HEK293 (cell line): Measurements from ENCODE around the gene ABR.
A peak's percentile ranks its signal among the peaks of the same experiment; 100 is the strongest.

Source experiments
- EGR2 ChIP-seq: fragments of 450-650 bp; formaldehyde crosslinking; IDR thresholded peaks from 2 replicates; pipeline ENCODE4 v1.5.1; 2016; ENCODE audit warnings: low read depth, missing biosample characterization, missing genetic modification characterization
- GFI1B ChIP-seq: fragments of 450-650 bp; formaldehyde crosslinking; IDR thresholded peaks from 2 replicates; pipeline ENCODE4 v1.5.1; 2016; ENCODE audit warnings: missing biosample characterization, missing genetic modification characterization
- GLIS1 ChIP-seq: fragments of 450-650 bp; formaldehyde crosslinking; IDR thresholded peaks from 2 replicates; pipeline ENCODE4 v1.5.1; 2016; ENCODE audit warnings: missing biosample characterization, missing genetic modification characterization
- HOXA7 ChIP-seq: sonication (generic); formaldehyde crosslinking; IDR thresholded peaks from 2 replicates; pipeline ENCODE4 v1.8.1; 2022; ENCODE audit warnings: missing genetic modification reagents, borderline replicate concordance
- INSM2 ChIP-seq: fragments of 450-650 bp; formaldehyde crosslinking; IDR thresholded peaks from 2 replicates; pipeline ENCODE4 v1.5.1; 2016; ENCODE audit warnings: missing biosample characterization, missing genetic modification characterization
- KLF16 ChIP-seq: fragments of 450-650 bp; formaldehyde crosslinking; IDR thresholded peaks from 2 replicates; pipeline ENCODE4 v1.5.1; 2017; ENCODE audit warnings: missing biosample characterization, missing genetic modification characterization
- KLF7 ChIP-seq: fragments of 450-650 bp; formaldehyde crosslinking; IDR thresholded peaks from 2 replicates; pipeline ENCODE4 v1.5.1; 2016; ENCODE audit warnings: missing biosample characterization, missing genetic modification characterization, borderline replicate concordance
- MZF1 ChIP-seq: fragments of 450-650 bp; formaldehyde crosslinking; IDR thresholded peaks from 2 replicates; pipeline ENCODE4 v1.5.1; 2017; ENCODE audit warnings: missing biosample characterization, missing genetic modification characterization, borderline replicate concordance
- PRDM10 ChIP-seq: fragments of 450-650 bp; formaldehyde crosslinking; IDR thresholded peaks from 2 replicates; pipeline ENCODE4 v1.5.1; 2016; ENCODE audit warnings: missing biosample characterization, missing genetic modification characterization
- SCRT1 ChIP-seq: fragments of 450-650 bp; formaldehyde crosslinking; IDR thresholded peaks from 2 replicates; pipeline ENCODE4 v1.5.1; 2016; ENCODE audit warnings: missing biosample characterization, missing genetic modification characterization, borderline replicate concordance
- ZBTB10 ChIP-seq: fragments of 450-650 bp; formaldehyde crosslinking; IDR thresholded peaks from 2 replicates; pipeline ENCODE4 v1.5.1; 2016; ENCODE audit warnings: missing biosample characterization, missing genetic modification characterization
- ZBTB7A ChIP-seq: fragments of 450-650 bp; formaldehyde crosslinking; IDR thresholded peaks from 2 replicates; pipeline ENCODE4 v1.5.1; 2016; ENCODE audit warnings: low read depth, missing biosample characterization, missing genetic modification characterization
- ZBTB8A ChIP-seq: fragments of 450-650 bp; formaldehyde crosslinking; IDR thresholded peaks from 2 replicates; pipeline ENCODE4 v1.5.1; 2016; ENCODE audit warnings: missing biosample characterization, missing genetic modification characterization
- ZIC2 ChIP-seq: fragments of 450-650 bp; formaldehyde crosslinking; IDR thresholded peaks from 2 replicates; pipeline ENCODE4 v1.5.1; 2016; ENCODE audit warnings: missing biosample characterization, missing genetic modification characterization
- ZNF121 ChIP-seq: fragments of 450-650 bp; formaldehyde crosslinking; IDR thresholded peaks from 2 replicates; pipeline ENCODE4 v1.5.1; 2016; ENCODE audit warnings: missing biosample characterization, missing genetic modification characterization
- ZNF184 ChIP-seq: fragments of 450-650 bp; IDR thresholded peaks from 2 replicates; pipeline ENCODE4 v1.5.1; 2018; ENCODE audit warnings: missing biosample characterization, mild to moderate bottlenecking, missing genetic modification characterization
- ZNF362 ChIP-seq: fragments of 450-650 bp; formaldehyde crosslinking; IDR thresholded peaks from 2 replicates; pipeline ENCODE4 v1.5.1; 2016; ENCODE audit warnings: missing biosample characterization, missing genetic modification characterization
- ZNF423 ChIP-seq: fragments of 450-650 bp; formaldehyde crosslinking; IDR thresholded peaks from 2 replicates; pipeline ENCODE4 v1.5.1; 2016; ENCODE audit warnings: missing biosample characterization, missing genetic modification characterization
- ZNF529 ChIP-seq: fragments of 450-650 bp; formaldehyde crosslinking; IDR thresholded peaks from 2 replicates; pipeline ENCODE4 v1.5.1; 2017; ENCODE audit warnings: missing genetic modification characterization, missing biosample characterization; ENCODE audit not compliant: insufficient replicate concordance
- ZNF580 ChIP-seq: fragments of 450-650 bp; formaldehyde crosslinking; IDR thresholded peaks from 2 replicates; pipeline ENCODE4 v1.5.1; 2016; ENCODE audit warnings: missing biosample characterization, missing genetic modification characterization
- ZNF600 ChIP-seq: fragments of 450-650 bp; formaldehyde crosslinking; IDR thresholded peaks from 2 replicates; pipeline ENCODE4 v1.5.1; 2016; ENCODE audit warnings: missing biosample characterization, missing genetic modification characterization
- ZNF621 ChIP-seq: fragments of 450-650 bp; formaldehyde crosslinking; IDR thresholded peaks from 2 replicates; pipeline ENCODE4 v1.5.1; 2017; ENCODE audit warnings: missing biosample characterization, missing genetic modification characterization
- ZNF624 ChIP-seq: fragments of 450-650 bp; formaldehyde crosslinking; IDR thresholded peaks from 2 replicates; pipeline ENCODE4 v1.5.1; 2017; ENCODE audit warnings: missing biosample characterization, missing genetic modification characterization
- ZNF701 ChIP-seq: fragments of 450-650 bp; formaldehyde crosslinking; IDR thresholded peaks from 2 replicates; pipeline ENCODE4 v1.5.1; 2016; ENCODE audit warnings: missing biosample characterization, missing genetic modification characterization
- ZNF707 ChIP-seq: fragments of 450-650 bp; formaldehyde crosslinking; IDR thresholded peaks from 2 replicates; pipeline ENCODE4 v1.5.1; 2016; ENCODE audit warnings: missing biosample characterization, missing genetic modification characterization
- TF ChIP-seq, protein P1 (sequence below): fragments of 450-650 bp; formaldehyde crosslinking; IDR thresholded peaks from 2 replicates; pipeline ENCODE4 v1.5.1; 2016; ENCODE audit warnings: missing biosample characterization, missing genetic modification characterization
- TF ChIP-seq, protein P2 (sequence below): fragments of 450-650 bp; formaldehyde crosslinking; IDR thresholded peaks from 2 replicates; pipeline ENCODE4 v1.5.1; 2016; ENCODE audit warnings: missing biosample characterization, missing genetic modification characterization

Gene ABR

DNA sequence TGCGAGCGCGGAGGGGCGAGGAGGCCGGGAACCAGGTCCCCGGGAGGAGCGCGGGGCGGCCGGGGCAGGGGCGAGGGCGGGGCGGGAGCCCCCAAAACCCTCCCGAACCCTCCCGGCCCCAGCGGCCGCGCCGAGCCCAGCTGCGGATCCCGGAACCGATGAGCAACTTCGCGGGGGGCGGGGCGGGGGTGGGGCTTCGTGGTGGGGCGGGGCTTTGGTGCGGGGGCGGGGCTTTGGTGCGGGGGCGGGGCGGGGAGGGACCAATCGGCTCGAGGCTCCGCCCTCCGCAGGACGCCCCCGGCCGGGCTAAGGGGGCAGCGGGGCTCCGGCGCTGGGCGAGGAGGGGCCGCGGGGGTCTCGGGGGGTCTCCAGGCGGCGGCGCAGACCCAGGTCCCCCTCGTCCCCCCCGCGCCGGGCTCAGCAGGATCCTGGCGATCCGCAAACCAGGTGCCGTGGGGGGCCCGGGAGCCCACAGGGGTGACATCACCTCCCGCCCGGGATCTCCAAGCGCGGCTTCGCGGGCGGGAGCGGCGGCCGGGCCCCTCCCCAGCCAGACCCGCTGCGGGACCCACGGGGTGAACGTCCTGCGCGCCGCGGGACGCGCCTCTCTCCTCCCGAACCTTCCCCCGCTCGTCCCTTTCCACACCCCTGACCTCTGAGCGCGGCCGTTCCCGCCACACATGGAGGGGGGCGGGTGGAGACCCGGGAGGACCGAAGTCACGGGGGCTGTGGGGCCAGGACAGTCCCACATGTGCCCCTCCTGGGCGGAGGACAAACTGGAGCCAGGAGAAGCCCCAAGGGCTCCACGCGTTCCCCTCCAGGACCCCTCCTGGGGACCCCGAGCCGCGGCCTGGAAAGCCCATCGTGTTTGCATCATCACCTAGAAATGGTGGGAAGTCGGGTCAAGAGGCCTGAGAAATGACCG is at the start of gene ABR (continued):
- TF ChIP-seq ZBTB10 (tag by site-specific recombination), result peak; percentile 77
- no peak for TF ChIP-seq ZNF529 (tag by site-specific recombination)
- TF ChIP-seq PRDM10, result peak; percentile 43
- 0 out of 2 replicates have a peak, but pooled peaks have one; percentile 25 for TF ChIP-seq ZNF184
- peak; percentile 38; the same call in 1 of the 2 replicates for TF ChIP-seq INSM2 (tag by site-specific recombination)
- TF ChIP-seq ZNF423 (tag by site-specific recombination), result peak; percentile 33; the same call in 1 of the 2 replicates
- peak; percentile 57 for TF ChIP-seq EGR2 (tag by site-specific recombination)
- no peak for TF ChIP-seq GFI1B
- TF ChIP-seq MZF1 (tag by site-specific recombination), result no peak
- TF ChIP-seq ZNF580 (tag by site-specific recombination), result no peak
- no peak for TF ChIP-seq ZNF707 (tag by site-specific recombination)
- TF ChIP-seq ZIC2 (tag by site-specific recombination), result peak; percentile 98
- no peak for TF ChIP-seq ZNF362 (tag by site-specific recombination)
- no peak for TF ChIP-seq SCRT1 (tag by site-specific recombination)
- TF ChIP-seq ZNF621 (tag by site-specific recombination), result no peak
- TF ChIP-seq, protein P1, sequence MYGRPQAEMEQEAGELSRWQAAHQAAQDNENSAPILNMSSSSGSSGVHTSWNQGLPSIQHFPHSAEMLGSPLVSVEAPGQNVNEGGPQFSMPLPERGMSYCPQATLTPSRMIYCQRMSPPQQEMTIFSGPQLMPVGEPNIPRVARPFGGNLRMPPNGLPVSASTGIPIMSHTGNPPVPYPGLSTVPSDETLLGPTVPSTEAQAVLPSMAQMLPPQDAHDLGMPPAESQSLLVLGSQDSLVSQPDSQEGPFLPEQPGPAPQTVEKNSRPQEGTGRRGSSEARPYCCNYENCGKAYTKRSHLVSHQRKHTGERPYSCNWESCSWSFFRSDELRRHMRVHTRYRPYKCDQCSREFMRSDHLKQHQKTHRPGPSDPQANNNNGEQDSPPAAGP (tag by site-specific recombination), result peak; percentile 60
- TF ChIP-seq ZNF701, result no peak
- TF ChIP-seq KLF7 (tag by site-specific recombination), result no peak
- peak; percentile 35; the same call in 1 of the 2 replicates for TF ChIP-seq KLF16 (tag by site-specific recombination)
- peak; percentile 81 for TF ChIP-seq ZBTB8A (tag by site-specific recombination)
- TF ChIP-seq GLIS1 (tag by site-specific recombination), result peak; percentile 98
- TF ChIP-seq ZNF624 (tag by site-specific recombination), result no peak
- TF ChIP-seq ZBTB7A (tag by site-specific recombination), result 0 out of 2 replicates have a peak, but pooled peaks have one; percentile 22
- no peak for TF ChIP-seq HOXA7
- TF ChIP-seq ZNF600 (tag by site-specific recombination), result peak; percentile 57; the same call in 1 of the 2 replicates
- no peak for TF ChIP-seq ZNF121 (tag by site-specific recombination)
- TF ChIP-seq, protein P2, sequence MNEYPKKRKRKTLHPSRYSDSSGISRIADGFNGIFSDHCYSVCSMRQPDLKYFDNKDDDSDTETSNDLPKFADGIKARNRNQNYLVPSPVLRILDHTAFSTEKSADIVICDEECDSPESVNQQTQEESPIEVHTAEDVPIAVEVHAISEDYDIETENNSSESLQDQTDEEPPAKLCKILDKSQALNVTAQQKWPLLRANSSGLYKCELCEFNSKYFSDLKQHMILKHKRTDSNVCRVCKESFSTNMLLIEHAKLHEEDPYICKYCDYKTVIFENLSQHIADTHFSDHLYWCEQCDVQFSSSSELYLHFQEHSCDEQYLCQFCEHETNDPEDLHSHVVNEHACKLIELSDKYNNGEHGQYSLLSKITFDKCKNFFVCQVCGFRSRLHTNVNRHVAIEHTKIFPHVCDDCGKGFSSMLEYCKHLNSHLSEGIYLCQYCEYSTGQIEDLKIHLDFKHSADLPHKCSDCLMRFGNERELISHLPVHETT (tag by site-specific recombination), result no peak
